ENCODE results near the gene PRR12. TPM values are rescaled to one million over a fixed set of nuclear protein-coding genes. Genes with fewer than 3 reads are reported as not detected.

The PRR12 gene
- total RNA-seq, 4 donors from 2014 or later = 3.3 to 11.3 (median 4.1) TPM

DNA sequence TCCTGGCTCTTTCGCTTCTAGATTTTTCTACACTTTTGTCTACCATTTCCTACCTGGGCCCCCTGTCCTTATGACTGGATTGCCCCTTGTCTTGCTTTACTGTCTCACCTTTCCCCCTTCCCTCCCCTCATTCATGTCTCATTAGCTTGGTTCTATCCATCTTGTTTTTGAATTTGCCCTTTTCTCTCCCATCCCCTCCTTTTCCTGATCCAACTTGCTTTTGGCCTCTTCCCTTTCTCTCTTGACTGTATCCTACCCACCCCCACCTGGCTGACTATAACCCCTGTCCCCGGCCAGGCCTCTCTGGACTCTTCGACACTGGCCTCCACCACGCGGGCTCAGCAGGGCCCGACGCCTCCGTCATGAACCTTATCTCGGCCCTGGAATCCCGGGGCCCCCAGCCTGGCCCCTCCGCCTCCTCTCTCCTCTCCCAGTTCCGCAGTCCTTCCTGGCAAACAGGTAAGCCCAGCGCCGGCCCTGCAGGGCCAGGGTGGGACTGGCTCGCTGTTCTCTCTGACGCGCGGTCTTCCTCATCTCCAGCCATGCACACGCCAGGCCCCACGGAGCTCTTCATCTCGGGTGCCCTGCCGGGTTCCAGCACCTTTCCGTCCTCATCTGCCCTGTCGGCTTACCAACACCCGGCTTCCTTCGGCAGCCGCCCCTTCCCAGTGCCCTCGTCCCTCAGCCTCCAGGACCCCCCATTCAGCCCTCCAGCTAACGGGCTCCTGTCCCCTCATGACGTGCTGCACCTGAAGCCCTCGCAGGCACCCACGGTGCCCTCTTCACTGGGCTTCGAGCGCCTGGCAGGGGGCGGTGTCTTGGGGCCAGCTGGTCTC is 3.4 kb downstream of the PRR12 start:
- ATAC-seq (ENCODE audit: low FRiP score) (no peak), DNase-seq (ENCODE audit: low spot score) (no peak)
- TF ChIP-seq, protein P1, sequence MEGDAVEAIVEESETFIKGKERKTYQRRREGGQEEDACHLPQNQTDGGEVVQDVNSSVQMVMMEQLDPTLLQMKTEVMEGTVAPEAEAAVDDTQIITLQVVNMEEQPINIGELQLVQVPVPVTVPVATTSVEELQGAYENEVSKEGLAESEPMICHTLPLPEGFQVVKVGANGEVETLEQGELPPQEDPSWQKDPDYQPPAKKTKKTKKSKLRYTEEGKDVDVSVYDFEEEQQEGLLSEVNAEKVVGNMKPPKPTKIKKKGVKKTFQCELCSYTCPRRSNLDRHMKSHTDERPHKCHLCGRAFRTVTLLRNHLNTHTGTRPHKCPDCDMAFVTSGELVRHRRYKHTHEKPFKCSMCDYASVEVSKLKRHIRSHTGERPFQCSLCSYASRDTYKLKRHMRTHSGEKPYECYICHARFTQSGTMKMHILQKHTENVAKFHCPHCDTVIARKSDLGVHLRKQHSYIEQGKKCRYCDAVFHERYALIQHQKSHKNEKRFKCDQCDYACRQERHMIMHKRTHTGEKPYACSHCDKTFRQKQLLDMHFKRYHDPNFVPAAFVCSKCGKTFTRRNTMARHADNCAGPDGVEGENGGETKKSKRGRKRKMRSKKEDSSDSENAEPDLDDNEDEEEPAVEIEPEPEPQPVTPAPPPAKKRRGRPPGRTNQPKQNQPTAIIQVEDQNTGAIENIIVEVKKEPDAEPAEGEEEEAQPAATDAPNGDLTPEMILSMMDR (IDR thresholded peaks at IDR 0.05) = no peak

DNA sequence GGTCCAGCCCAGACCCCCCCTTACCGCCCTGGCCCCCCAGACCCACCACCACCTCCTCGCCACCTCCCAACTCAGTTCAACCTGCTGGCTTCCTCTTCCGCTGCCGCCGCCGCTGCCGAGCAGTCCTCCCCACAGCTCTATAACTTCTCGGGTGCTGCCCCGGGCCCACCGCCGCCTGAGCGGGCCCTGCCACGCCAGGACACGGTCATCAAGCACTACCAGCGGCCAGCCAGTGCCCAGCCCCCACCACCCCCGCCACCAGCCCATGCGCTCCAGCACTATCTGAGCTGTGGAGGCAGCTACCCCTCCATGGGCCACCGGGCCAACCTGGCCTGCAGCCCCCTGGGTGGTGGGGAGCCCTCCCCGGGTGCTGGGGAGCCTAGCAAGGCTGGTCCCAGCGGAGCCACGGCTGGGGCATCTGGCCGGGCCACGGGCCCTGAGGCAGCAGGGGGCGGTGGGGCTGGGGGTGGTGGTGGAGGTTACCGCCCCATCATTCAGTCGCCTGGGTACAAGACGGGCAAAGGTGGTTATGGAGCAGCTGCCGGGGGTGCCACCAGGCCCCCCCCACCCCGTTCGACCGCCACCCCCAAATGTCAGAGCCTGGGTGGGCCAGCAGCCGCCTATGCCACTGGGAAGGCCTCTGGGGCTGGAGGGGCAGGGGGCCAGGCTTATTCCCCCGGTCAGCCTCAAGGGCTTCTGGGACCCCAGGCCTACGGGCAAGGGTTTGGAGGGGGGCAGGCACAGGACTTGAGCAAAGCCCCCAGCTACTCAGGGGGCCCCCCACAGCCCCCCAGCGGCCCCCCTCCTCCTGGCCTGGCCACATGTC is 4.2 kb downstream of the PRR12 start:
- TF ChIP-seq, protein P1 (IDR thresholded peaks at IDR 0.05) = no peak
- DNase-seq (ENCODE audit: low spot score) (no peak), ATAC-seq (ENCODE audit: low FRiP score) (no peak)

- TF ChIP-seq, protein P1 (IDR thresholded peaks at IDR 0.05) = no peak
- ATAC-seq (ENCODE audit: low FRiP score) (no peak), DNase-seq (ENCODE audit: low spot score) (no peak)
Measured at GRCh38 chr19:49595819-49596404, 4.9 kb downstream of the PRR12 start.

GRCh38 chr19:49596407-49596806 is 5.4 kb downstream of the PRR12 start:
- TF ChIP-seq, protein P1 (IDR thresholded peaks at IDR 0.05) = no peak
- DNase-seq (ENCODE audit: low spot score) (no peak), ATAC-seq (ENCODE audit: low FRiP score) (no peak)

GRCh38 chr19:49596954-49597702 is 6.1 kb downstream of the PRR12 start:
- TF ChIP-seq, protein P1 (IDR thresholded peaks at IDR 0.05) = no peak
- DNase-seq (ENCODE audit: low spot score) = no peak
- ATAC-seq (ENCODE audit: low FRiP score) = no peak

GRCh38 chr19:49597703-49597974 is 6.7 kb downstream of the PRR12 start:
- ATAC-seq (ENCODE audit: low FRiP score) (no peak), DNase-seq (ENCODE audit: low spot score) (no peak)
- TF ChIP-seq, protein P1 (IDR thresholded peaks at IDR 0.05) = no peak

All from omental fat pad (tissue), 4 donors.